ENCODE measurements around the gene THAP4.

Gene THAP4

DNA sequence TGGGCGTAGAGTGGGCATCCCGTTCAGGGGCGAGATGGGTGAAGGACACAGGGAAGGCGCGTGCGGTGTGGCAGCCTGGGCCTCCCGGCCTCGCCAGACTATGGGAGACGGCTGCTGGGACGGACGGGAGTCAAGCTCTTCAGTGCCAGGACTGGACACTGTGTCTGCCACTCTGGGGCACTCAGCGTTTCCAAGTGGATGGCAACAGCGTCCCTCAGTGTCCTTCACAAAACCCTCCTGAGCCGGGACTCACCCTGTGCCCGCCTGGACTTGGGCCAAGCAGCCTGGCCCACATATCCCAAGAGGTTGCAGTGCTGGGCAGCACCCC is 94.7 kb downstream of the THAP4 start:
- DNase-seq = no peak

GRCh38 chr2:241541564-241542277 is 95.2 kb downstream of the THAP4 start:
- no peak for DNase-seq

- DNase-seq = no peak
Observed at GRCh38 chr2:241540771-241541561, 96.0 kb downstream of the THAP4 start.

DNA sequence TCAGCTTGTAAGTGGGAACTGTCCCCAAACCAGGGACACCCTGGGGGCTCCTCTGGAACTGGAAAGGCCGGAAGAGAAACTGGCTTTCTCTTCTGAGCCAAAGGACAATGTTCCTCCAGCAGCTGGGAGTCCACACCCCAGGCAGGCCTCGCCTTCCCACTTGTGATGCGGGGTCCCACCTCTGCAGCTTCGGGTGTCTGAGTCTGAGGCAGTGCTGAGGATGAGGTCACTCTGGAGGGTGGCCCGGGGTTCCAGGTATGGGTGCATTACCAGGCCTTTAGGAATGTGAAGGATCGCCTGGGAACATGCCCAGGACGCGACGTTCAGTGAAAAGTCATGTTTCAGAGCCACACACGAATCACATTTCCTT is 96.6 kb downstream of the THAP4 start:
- DNase-seq = no peak

DNA sequence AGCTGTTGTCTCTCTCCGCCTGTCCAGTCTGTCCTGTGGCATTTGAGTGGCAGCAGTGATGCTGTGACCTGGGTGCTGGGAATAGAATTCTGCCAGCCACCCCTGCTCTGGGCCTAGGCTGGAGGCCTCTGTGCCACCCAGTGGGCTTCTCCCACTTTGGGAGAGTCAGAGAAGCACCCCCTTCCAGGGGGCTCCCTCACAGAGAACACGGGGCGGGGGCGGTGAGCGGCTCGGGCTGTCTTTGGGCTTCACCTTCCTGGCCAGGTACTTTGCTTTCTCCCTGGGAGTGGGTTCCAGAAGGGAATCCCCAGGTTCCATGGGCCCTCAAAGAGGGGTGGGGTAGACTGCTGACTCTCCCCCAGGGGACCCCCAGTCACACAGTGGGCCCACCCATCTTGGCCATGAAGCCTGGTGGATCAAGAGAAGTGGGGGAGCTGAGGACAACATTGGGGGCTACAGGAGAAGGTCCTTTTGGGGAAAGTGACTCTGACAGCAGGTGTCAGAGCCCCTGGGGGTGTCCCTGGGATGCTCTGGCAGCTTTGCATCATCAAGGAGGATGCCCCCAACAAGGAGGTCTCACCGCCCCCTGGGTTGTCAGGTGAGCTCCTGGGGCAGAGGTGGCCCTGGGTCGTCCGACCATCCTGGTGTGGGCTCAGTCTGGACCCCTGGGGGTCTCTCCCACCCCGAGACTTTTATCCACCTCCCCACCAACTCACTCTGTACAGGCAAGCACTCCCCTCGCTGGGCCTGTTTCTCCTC is 97.2 kb downstream of the THAP4 start:
- DNase-seq = no peak

- no peak for DNase-seq
Observed at GRCh38 chr2:241538838-241539615, 97.9 kb downstream of the THAP4 start.

GRCh38 chr2:241535871-241536655 is 100.9 kb downstream of the THAP4 start:
- DNase-seq = no peak

DNA sequence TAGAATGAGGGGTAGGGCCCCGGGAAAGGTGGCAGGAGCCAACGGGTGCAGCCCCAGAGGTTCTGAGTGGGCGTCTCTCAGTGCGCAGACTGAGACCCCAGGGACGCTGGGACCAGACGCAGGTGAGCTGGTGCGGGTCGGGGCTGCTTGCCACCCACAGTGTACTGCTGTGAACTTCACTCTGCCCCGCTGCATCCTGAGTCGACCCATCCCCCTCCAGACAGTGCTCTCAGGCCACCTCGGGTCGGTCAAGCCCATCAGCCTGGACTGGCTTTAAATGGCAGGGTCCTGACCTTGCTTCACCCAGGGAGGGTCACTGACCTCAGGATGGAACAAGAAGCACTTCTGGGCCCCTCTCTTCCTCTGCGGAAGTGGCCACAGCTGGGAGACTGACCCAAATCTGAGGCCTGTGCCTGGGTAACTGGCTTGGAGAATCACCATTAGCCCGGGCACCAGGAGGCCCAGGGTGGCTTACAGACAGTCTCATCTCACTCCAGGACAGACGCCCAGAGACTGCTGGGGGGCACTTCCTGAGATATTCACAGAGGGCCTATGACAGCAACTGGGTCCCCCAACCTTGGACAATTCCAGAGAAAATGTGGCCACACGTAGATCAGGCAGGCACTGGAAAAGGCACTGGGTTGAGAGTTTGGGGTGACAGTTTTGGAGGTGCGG is 102.1 kb downstream of the THAP4 start:
- no peak for DNase-seq

Data from COR-L47 (cell line).